HG03558 (cell line): ENCODE measurements around the gene AMN.
"Not testable (repeated sequence)": the region's sequence is repeated elsewhere in the genome, so short reads cannot be mapped to it uniquely, and the experiment has no call there.

Source experiments
- ATAC-seq: cut with Tn5 transposase; IDR thresholded peaks from one replicate; pipeline ENCODE4 v1.9.1; 2021; ENCODE audit warnings: moderate number of reproducible peaks; ENCODE audit not compliant: unreplicated experiment; ENCODE audit errors: extremely low read depth

AMN gene

GRCh38 chr14:102922490-102923200 is at the start of gene AMN:
Gene AMN (plus strand): TSS chr14:102922663. CDS start chr14:102922689, 26 bp downstream.
- ATAC-seq: no peak

- no peak for ATAC-seq
These were observed 49.3 kb upstream of the AMN start for GRCh38 chr14:102873131-102873530.

- ATAC-seq: no peak
These were observed 48.9 kb upstream of the AMN start for GRCh38 chr14:102873546-102874061.

GRCh38 chr14:102875652-102876051 is 46.8 kb upstream of the AMN start:
- ATAC-seq: no peak

- ATAC-seq: not testable (repeated sequence)
These were observed 45.0 kb upstream of the AMN start for GRCh38 chr14:102877511-102877910.

GRCh38 chr14:102878174-102878969 is 44.1 kb upstream of the AMN start:
- no peak for ATAC-seq

- no peak for ATAC-seq
These were observed 43.4 kb upstream of the AMN start for GRCh38 chr14:102878970-102879460.

- ATAC-seq: no peak
These were observed 40.1 kb upstream of the AMN start for GRCh38 chr14:102882226-102882906.

- ATAC-seq: no peak
These were observed 39.3 kb upstream of the AMN start for GRCh38 chr14:102883089-102883541.

- no peak for ATAC-seq
These were observed 38.9 kb upstream of the AMN start for GRCh38 chr14:102883554-102883953.

GRCh38 chr14:102885737-102886447 is 36.6 kb upstream of the AMN start:
- ATAC-seq: no peak

- no peak for ATAC-seq
These were observed 33.7 kb upstream of the AMN start for GRCh38 chr14:102888748-102889147.

GRCh38 chr14:102889615-102890014 is 32.8 kb upstream of the AMN start:
- no peak for ATAC-seq

- ATAC-seq: no peak
These were observed 31.4 kb upstream of the AMN start for GRCh38 chr14:102891111-102891510.

GRCh38 chr14:102891556-102891955 is 30.9 kb upstream of the AMN start:
- ATAC-seq: no peak

GRCh38 chr14:102892651-102893050 is 29.8 kb upstream of the AMN start:
- no peak for ATAC-seq

GRCh38 chr14:102893452-102893851 is 29.0 kb upstream of the AMN start:
- no peak for ATAC-seq

GRCh38 chr14:102896735-102897134 is 25.7 kb upstream of the AMN start:
- not testable (repeated sequence) for ATAC-seq

- no peak for ATAC-seq
These were observed 25.0 kb upstream of the AMN start for GRCh38 chr14:102897299-102898027.
